RWPE1 (cell line): ENCODE results near the gene MACF1.

Experiments used
- CTCF ChIA-PET: fragments of 350-600 bp; sonication (Branson Sonifier 250); formaldehyde crosslinking; extraction: SDS; loops from one replicate; lab custom pipeline; 2021; lab: Yijun Ruan, JAX
- POLR2A ChIA-PET: fragments of 400-600 bp; formaldehyde crosslinking; extraction: SDS; loops from one replicate; lab custom pipeline; 2020; ENCODE audit warnings: antibody characterized with exemption; ENCODE audit not compliant: low non-redundant PET; lab: Yijun Ruan, JAX
- DNase-seq: peaks from one replicate; pipeline ENCODE4 v3.0.0; 2012; ENCODE audit warnings: low spot score
- H3K27ac ChIP-seq: fragments of 450-650 bp; 2 replicates; pipeline ENCODE4 v1.5.1; 2017
- CTCF ChIP-seq: fragments of 450-650 bp; conservative IDR thresholded peaks from 2 replicates; pipeline ENCODE4 v1.5.1; 2017; ENCODE audit warnings: low read depth, mild to moderate bottlenecking

MACF1 gene

GRCh38 chr1:39317111-39317510 is 112.6 kb downstream of the MACF1 start:
- no peak for TF ChIP-seq CTCF

DNA sequence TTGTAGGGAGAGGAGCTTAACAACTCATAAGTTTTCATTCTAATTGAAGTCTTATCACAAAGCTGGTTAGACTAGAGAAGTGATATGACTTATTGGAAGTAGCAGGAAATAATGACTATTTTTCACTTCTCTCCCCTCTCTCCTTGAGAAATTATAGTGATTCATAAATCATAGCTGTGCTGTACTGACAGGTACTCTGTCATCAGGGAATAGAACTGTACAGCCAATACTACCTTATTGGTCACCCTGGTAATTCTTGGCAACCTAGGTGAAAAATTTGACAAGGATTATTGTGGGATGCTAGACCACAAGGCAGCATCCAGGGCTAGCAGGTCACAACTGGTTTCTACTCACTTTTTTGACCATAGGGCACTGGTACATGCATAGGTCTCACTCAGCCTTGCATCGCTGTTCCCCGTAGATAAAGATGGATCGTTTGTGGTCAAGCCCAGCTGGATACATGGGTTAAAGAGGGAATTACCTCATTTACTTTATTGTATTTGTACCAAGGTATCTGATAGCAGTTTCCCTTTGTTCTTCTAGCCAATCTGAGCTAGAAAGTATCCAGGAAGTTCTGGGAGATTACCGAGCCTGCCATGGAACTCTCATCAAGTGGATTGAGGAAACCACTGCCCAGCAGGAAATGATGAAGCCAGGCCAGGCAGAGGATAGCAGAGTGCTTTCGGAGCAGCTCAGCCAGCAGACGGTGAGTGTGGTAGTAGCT is 113.6 kb downstream of the MACF1 start:
- ChIA-PET POLR2A (no interaction called here), CTCF (interaction anchor here (0.5 to 1.0 kb wide), 3 partner anchors 14 to 92 kb away, joined by 3 to 5 read pairs (median 5); no protein-coding TSS in a partner anchor)
- TF ChIP-seq CTCF: no peak
- DNase-seq: no peak
- no peak overlapping the region for H3K27ac ChIP-seq

More at GRCh38 chr1:39317111-39317510, 112.6 kb downstream of the MACF1 start:
- ChIA-PET CTCF (interaction anchor here (0.5 to 0.6 kb wide), 2 partner anchors 13 to 1722 kb away, joined by 3 read pairs; no protein-coding TSS in a partner anchor), POLR2A (no interaction called here)
- DNase-seq: no peak
- H3K27ac ChIP-seq: no peak overlapping the region

DNA sequence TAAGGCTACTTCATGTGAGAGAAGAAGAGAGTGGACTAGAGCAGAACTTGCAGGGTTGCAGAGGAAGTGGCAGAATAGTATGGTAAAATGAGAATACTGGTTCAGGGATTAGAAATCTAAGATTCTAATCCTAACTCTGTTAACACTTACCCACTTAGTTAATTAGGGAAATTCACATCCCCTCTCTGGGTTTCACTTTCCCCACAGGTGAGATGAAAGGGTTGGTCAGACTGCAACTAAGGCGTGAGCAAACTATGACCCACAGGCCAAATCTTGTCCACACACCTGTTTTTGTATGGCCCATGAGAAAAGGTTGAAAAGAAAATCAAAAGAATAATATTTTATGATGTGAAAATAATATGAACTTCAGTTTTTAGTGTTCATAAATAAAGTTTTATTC is 117.5 kb downstream of the MACF1 start:
- CTCF ChIA-PET: no interaction called here

GRCh38 chr1:39322431-39322830 is 117.9 kb downstream of the MACF1 start:
- TF ChIP-seq CTCF: no peak
- POLR2A ChIA-PET: no interaction called here
- CTCF ChIA-PET: no interaction called here
- DNase-seq: no peak
- H3K27ac ChIP-seq: no peak overlapping the region

More for the DNA sequence above, 117.5 kb downstream of the MACF1 start:
- POLR2A ChIA-PET: no interaction called here
- TF ChIP-seq CTCF: no peak
- no peak overlapping the region for H3K27ac ChIP-seq
- DNase-seq: no peak

- TF ChIP-seq CTCF: no peak
- no peak overlapping the region for H3K27ac ChIP-seq
- DNase-seq: no peak
- ChIA-PET POLR2A (no interaction called here), CTCF (no interaction called here)
These were observed 120.4 kb downstream of the MACF1 start for GRCh38 chr1:39324888-39325287.

DNA sequence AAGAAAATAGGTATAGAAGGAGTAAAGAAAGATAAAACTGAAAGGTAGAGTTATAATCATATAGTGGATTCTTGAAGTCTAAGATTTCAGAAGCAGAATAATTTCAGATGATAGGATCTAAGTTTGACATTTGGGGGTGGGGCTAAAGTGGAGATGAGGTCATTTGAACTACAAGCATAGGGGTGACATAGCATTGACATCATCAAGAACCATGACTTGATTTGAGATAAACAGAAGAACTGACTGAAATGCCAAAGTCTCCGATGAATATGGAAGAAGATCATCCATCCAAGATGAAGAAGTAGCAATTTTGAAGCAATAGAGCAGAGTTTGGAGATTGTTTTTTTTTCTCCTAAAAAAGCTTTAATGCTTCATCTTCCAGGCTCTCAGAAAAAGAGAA is 122.3 kb downstream of the MACF1 start:
- no peak for DNase-seq
- no peak overlapping the region for H3K27ac ChIP-seq
- CTCF ChIA-PET: interaction anchor here (0.6 kb wide), 1 partner anchor 55 kb away, joined by 4 read pairs; no protein-coding TSS in a partner anchor
- no peak for TF ChIP-seq CTCF
- POLR2A ChIA-PET: no interaction called here
